GM18519 (cell line): ENCODE results near the gene SRSF3.

Source experiments
- ATAC-seq: cut with Tn5 transposase; IDR thresholded peaks from one replicate; pipeline ENCODE4 v1.9.1; 2021; ENCODE audit warnings: mild to moderate bottlenecking, moderate library complexity; ENCODE audit not compliant: unreplicated experiment, low FRiP score

Gene SRSF3

DNA sequence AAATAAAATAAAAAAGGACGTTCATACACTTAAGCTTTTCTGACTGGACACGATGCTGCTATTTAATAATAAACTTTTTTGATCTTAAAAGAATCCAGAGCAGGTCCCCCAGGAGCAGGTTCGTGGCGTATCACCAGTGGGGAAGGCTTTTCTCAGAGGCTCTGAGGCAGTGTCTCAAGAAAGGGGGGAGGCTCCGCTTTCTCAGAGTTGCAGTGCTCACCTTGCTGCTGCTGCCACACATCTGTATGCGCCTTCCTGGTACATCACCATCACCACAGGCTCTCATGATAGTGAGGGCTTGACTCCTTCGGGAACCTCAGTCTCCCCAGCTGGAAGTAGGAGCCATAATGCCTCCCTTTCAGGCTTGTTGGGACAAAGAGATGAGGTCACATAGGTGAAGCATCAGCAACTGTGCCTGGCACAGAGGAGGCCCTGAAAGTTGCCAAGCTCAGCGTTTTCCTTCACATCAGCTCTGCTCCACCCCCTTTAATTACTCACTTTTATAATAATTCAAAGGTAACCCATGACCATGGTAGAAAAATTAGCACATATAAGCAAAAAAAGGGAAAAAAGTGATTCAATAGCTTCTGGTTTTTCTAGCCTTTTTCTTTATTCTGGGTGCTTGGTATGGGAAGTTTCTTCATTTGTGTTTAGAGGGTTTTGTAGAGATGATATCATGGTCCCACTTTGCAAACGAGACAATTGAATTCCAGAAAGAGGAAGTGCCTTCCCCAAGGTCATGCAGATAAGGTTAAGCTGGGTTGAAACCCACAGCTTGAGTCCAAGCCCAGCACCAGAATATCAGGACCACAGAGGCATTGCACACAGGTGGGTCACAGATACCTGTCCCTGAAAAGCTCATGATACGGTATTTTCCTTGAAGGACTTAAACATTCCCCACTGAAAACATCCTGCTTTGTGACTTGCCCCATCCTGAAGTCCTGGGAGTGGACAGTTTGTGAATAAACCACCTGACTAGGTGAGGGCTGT lies 24.5 kb downstream of the SRSF3 start:
- no peak for ATAC-seq

DNA sequence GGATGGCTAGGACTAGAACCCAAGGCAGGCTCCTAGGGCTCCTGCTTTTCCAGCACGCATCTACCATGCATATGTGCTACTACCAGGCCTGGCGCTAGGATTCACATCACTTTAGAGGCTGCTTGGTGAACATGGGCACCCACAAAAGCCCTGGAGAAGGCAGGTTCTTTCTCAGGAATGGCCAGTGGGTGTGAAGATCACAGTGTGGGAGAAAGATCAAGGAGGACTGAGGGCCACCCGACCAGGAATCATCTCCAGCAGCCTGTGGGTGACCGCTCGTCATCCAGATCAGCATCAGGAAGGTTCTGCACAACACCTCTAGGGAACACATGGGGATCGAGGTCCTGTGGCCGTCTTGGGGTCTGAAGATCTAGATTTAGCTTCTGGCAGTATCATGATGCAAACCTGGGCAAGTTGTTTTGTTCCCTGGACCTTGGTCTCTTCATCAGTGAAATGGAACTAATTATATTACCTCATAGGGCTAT lies 27.3 kb downstream of the SRSF3 start:
- no peak for ATAC-seq

GRCh38 chr6:36622901-36623546 lies 28.9 kb downstream of the SRSF3 start:
- no peak for ATAC-seq

DNA sequence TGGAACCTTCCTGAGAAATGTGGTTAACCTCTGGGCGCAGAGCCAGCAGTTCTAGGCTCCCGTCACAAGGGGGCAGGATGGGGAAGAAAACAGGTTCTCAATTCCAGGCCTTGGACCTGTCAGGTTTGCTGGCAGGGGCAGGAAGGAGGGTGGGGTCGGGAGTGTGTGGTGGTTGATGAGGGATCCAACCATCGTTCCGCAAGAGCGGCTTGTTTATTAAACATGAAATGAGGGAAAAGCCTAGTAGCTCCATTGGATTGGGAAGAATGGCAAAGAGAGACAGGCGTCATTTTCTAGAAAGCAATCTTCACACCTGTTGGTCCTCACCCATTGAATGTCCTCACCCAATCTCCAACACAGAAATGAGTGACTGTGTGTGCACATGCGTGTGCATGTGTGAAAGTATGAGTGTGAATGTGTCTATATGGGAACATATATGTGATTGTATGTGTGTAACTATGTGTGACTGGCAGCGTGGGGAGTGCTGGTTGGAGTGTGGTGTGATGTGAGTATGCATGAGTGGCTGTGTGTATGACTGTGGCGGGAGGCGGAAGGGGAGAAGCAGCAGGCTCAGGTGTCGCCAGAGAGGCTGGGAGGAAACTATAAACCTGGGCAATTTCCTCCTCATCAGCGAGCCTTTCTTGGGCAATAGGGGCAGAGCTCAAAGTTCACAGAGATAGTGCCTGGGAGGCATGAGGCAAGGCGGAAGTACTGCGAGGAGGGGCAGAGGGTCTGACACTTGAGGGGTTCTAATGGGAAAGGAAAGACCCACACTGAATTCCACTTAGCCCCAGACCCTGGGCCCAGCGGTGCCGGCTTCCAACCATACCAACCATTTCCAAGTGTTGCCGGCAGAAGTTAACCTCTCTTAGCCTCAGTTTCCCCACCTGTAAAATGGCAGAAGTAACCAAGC lies 29.6 kb downstream of the SRSF3 start:
- ATAC-seq = no peak

GRCh38 chr6:36624461-36625157 lies 30.4 kb downstream of the SRSF3 start:
- ATAC-seq = no peak

DNA sequence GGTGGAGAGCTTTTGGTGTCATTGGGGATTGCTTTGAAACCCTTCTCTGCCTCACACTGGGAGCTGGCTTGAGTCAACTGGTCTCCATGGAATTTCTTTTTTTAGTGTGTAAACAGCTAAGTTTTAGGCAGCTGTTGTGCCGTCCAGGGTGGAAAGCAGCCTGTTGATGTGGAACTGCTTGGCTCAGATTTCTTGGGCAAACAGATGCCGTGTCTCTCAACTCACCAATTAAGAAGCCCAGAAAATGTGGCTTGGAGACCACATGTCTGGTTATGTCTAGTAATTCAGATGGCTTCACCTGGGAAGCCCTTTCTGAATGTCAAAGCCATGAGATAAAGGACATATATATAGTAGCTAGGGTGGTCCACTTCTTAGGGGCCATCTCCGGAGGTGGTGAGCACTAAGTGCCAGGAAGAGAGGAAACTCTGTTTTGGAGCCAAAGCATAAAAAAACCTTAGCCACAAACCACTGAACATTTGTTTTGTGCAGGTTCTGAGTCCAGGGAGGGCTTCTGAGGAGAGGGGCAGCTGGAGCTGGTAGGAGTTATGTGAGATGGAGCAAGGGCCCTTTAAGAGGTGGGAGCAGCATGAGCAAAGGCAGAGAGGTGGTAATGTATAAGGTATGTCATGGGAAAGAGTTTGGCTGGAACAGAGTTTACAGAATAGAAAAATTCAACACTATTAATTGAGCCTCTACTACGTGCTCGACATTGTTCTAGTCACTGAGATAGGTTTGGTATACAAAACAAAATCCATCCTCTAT lies 31.2 kb downstream of the SRSF3 start:
- no peak for ATAC-seq

GRCh38 chr6:36626636-36627035 lies 32.5 kb downstream of the SRSF3 start:
- ATAC-seq = no peak

DNA sequence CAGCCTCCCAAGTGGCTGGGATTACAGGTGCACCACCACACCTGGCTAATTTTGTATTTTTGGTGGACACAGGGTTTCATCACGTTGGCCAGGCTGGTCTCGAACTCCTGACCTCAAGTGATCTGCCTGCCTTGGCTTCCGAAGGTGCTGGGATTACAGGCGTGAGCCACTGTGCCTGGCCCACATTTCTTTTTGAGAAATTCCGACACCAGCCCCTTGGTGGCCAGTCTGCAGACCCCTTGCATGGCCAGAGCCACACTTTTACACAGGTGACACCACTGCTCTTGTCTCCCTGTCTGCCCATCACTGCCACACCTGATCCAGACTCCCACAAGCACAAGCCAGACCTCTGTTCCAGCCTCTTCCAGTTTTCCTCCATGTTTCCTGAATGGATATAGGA lies 33.0 kb downstream of the SRSF3 start:
- ATAC-seq = no peak

DNA sequence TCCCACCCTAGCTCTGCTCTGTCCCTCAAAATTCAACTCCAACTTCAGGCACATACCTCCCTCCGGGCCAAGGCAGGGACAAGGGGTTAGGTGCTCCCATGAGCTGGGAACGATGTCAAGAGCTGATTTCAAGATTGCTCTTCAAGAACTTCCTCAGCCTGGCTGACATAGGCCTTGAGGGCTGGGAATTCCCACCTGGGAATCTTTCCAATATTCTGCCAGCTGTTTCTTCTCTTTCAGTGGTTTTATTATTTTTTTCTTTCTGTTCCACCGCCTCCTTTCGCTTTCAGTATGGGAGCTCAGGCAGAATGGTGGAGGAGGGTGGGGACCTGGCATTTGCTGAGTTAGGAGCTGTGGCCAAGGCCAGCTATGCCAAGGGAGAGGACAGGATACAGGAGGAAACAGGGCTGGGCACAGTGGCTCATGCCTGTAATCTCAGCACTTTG lies 33.7 kb downstream of the SRSF3 start:
- ATAC-seq = no peak

DNA sequence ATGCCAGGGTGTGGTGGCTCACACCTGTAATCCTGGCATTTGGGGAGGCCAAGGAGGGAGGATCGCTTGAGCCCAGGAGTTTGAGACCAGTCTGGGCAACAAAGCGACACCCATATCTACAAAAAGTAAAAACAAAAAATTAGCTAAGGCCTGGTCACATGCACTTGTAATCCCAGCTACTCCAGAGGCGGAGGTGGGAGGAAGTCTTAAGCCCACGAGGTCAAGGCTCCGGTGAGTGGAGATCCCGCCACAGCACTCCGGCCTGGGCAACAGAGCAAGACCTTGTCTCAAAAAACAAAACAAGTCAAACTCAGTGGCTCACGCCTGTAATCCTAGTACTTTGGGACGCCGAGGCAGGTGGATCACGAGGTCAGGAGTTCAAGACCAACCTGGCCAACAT lies 35.6 kb downstream of the SRSF3 start:
- ATAC-seq = no peak

DNA sequence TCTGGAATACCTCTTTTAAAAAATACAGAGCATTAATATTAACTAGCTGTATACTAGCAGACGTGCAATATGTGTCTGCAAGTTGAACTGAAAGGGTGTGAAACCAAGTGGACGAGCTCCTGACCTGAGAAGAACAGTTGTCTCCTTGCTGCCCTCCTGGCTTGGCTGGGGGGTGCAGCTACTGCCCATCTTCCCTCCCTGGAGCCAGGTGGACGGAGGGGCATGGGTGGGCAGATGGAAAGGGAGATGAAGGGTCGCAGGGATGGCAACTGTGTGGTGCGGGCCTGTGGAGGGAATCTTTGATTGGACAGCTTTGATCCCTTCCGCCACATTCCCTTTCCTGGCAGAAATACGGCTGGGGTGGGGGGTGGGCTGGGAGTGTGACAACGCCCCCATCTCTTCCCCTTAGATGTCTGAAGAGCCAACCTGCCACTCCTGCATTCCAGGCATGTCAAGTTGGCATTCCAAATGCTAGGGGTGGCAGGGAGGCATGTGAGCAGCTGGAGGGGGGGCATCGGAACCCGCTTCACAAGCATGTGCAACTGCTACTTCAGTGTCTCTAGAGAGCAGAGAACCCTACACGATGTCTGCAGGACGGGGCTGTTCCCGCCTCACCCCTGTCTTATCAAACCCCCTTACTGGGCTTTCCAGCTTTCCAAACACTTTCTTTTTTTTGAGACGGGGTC lies 37.3 kb downstream of the SRSF3 start:
- no peak for ATAC-seq

DNA sequence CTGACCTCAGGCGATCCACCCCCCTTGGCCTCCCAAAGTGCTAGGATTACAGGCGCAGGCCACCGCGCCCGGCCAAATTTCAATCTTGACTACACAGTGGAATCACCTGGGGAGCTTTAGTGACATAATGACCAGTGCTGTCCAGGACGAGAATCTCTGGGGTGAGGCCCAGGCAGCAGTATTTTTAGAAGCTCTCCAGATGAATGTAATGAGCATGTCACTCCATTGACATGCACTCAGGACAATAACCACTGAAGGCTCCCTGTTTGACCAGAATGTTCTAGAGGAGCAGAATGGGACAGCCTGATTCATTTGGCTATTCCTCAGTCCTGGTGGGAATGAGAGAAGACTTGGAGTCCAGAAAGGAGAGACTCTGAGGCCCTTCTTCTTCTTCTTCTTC lies 39.2 kb downstream of the SRSF3 start:
- ATAC-seq = no peak

DNA sequence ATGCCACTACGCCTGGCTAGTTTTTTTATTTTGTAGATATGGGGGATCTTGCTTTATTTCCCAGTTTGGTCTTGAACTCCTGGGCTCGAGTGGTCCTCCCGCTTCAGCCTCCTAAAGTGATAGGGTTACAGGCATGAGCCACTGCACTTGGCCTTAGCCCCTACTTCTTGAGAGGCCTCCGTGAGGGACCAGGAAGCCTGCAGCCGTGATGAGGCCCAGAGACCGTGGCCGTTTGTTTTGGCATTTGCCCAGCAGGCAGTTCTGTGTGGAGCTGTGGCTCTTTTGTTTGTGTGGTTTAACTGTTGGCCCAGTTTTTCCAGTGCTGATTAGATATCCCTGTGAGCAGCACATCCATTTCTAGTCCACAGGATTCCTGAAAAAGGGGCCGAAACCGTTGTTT lies 39.8 kb downstream of the SRSF3 start:
- no peak for ATAC-seq

GRCh38 chr6:36634317-36635108 lies 40.4 kb downstream of the SRSF3 start:
- no peak for ATAC-seq

DNA sequence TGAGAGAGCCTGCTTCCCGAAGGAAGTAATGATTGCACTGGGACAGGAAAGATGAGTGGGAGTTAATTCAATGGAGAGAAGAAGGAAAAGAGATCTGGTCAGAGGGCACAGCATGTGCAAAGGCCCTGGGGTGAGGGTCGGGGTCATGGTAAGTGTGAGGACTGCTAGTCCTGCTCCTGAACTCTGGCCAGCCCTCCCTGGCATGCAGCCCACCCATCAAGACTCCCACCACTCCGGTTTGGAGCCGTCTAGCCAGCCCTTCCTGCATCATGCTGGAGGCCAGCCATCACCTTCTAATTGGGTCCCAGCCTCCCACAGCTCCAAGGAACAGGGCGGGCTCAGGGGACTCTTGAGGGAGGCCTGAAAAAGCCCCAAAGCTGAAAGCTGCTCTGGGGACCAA lies 42.1 kb downstream of the SRSF3 start:
- ATAC-seq = no peak

GRCh38 chr6:36636687-36637418 lies 42.7 kb downstream of the SRSF3 start:
- no peak for ATAC-seq

- ATAC-seq = no peak
These were observed 44.4 kb downstream of the SRSF3 start for GRCh38 chr6:36638579-36638978.
